Measurements from ENCODE around the gene MROH8.
"Not testable (repeated sequence)": the region's sequence is repeated elsewhere in the genome, so short reads cannot be mapped to it uniquely, and the experiment has no call there.

Gene MROH8

GRCh38 chr20:37158248-37158647, 21.1 kb downstream of the MROH8 start:
- in situ Hi-C loops (cut with MboI; ENCODE audit: low sequenced_read_pairs): no loop called here

DNA sequence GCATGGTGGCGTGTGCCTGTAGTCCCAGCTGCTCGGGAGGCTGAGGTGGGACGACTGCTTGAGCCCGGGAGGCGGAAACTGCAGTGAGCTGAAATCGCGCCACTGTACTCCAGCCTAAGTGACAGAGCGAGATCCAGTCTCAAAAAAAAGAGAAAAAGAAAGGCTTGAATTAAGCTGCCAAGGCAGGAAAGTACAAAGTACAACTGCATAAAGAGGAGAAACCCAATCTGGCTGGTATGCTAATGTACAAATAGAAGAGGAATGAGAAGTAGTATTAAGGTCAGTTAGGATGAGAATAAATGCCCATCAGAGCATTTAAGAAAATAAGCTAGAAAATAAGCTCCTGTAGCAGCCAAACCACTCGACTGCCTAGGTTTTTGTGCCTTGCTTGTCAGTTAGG, 23.4 kb downstream of the MROH8 start:
- in situ Hi-C loops (cut with MboI; ENCODE audit: low sequenced_read_pairs): no loop called here

DNA sequence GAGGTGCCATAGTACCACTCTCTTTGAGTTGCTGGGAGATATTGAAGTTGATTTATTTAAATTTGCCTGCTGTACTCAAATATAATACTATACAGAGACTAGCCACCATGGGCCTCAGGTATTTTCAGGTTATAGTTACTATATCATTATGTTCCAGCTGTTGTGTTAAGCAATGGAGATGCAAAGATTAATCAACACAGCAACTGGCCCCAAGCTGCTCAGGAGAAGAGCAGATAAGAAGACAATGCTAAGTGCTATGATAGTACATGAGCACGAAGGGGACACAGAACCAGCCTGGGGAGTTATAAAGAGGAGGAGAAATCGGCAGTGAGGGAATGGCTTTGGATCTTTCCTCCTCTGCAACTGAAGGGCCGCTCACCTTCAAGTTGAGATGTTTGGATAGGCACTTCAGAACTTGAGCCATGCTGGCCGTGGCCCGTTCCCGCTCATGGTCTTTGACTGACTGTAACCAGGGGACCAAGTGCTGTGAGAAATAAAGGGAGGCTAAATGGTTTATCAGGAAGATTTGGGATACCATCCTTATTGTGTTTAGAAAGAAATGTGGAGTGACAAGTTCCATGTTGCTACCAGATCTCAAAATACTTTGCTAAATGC, 24.6 kb downstream of the MROH8 start:
- in situ Hi-C loops (cut with MboI; ENCODE audit: low sequenced_read_pairs): no loop called here

DNA sequence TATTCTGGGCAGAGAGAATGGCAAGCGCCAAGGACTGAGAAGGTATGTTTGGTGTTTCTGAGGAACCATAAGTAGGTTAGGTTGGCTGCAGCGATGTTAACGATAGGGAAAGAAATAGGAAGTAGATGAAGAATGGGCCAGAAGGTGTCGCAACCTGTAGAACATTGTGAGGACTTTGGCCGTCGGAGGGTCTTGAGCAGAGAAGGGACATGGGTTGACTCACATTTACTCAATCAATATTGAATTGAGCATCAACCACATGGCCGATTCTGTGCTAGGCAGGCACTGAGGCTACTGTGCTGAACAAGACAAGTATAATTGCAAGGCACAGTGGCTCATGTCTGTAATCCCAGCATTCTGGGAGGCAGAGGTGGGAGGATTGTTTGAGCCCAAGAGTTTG, 27.1 kb downstream of the MROH8 start:
- in situ Hi-C loops (cut with MboI; ENCODE audit: low sequenced_read_pairs): no loop called here

GRCh38 chr20:37151529-37151928, 27.8 kb downstream of the MROH8 start:
- in situ Hi-C loops (cut with MboI; ENCODE audit: low sequenced_read_pairs): no loop called here

DNA sequence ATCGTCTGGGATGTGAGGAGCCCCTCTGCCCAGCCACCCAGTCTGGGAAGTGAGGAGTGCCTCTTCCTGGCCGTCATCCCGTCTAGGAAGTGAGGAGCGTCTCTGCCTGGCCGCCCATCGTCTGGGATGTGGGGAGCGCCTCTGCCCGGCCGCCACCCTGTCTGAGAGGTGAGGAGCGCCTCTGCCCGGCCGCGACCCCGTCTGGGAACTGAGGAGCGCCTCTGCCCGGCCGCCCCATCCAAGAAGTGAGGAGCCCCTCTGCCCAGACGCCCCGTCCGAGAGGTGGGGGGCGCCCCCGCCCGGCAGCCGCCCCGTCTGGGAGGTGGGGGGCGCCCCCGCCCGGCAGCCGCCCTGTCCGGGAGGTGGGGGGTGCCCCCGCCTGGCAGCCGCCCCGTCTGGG, 28.5 kb downstream of the MROH8 start:
- in situ Hi-C loops (cut with MboI; ENCODE audit: low sequenced_read_pairs): not testable (repeated sequence)

DNA sequence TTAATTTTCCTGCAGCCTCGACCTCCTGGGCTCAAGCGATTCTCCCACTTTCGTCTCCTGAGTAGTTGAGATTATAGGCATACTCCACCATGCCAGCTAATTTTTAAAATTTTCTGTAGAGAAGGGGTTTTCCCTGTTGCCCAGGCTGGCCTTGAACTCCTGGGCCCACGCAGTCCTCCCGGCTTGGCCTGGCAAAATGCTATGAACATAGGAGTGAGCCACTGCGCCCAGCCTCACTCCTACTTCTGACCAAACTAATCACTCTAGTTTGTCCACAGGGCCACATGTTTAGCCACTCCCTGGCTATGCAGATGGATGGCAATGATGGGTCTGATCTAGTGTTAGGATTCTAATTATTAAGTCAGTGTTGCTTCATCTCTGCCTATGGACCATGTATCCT, 32.1 kb downstream of the MROH8 start:
- in situ Hi-C loops (cut with MboI; ENCODE audit: low sequenced_read_pairs): no loop called here

- in situ Hi-C loops (cut with MboI; ENCODE audit: low sequenced_read_pairs): no loop called here
Observed at GRCh38 chr20:37144856-37145404, 34.4 kb downstream of the MROH8 start.

DNA sequence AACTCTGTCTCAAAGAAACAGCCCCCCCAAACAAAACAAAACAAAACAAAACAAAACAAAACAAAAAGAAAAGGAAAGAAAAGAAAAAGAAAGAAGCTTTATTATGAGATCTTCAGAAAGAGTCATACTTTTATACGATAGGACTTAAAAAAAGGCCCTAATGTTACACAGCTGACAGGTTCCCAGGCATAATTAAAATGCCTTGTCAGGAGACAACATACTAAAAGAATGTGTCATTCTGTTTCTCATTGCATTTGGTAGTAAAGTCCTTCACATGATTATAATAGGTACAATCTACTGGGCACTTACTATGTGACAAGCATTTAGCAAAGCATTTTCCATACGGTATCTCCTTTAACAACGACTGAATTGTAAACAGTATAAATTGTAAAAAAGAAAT, 36.6 kb downstream of the MROH8 start:
- in situ Hi-C loops (cut with MboI; ENCODE audit: low sequenced_read_pairs): no loop called here

DNA sequence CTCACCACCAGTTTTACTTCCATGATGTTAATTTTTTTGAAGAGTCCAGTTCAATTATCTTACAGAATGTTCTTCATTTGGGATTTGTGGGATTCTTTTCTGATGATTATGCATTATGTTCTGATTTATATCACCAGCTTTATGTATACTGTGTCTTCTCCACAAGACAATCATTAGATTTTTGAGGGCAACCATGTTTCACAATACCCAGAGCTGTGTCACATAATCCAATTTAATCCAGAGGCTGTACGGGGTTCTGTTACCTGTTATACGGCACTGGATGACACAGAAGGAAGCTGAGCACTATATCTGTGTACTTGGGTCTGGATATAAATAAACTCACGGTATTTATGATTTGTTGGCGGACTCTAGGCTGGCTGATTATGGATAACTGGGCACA, 41.8 kb downstream of the MROH8 start:
- in situ Hi-C loops (cut with MboI; ENCODE audit: low sequenced_read_pairs): no loop called here

- in situ Hi-C loops (cut with MboI; ENCODE audit: low sequenced_read_pairs): no loop called here
Observed at GRCh38 chr20:37133952-37134351, 45.4 kb downstream of the MROH8 start.

GRCh38 chr20:37131486-37131885, 47.9 kb downstream of the MROH8 start:
- in situ Hi-C loops (cut with MboI; ENCODE audit: low sequenced_read_pairs): no loop called here

DNA sequence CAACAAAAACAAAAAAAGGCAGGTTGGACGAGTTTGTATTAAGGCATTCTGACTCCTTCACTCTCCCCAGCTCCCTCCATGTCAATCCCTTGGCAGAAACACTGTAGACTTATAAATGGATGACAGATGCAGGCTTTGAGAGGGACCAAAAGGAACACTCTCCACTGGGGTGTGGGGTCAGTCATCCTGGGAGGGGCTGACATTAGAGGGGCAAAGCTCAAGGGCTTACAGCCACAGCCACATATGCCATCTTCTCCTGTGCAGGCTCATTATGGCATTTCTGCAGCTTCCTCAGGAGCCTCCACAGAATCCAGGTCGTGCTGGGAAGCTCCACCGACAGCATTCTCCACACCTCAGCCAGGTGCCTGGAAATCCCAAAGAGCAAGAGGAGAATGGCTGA, 50.5 kb downstream of the MROH8 start:
- in situ Hi-C loops (cut with MboI; ENCODE audit: low sequenced_read_pairs): no loop called here

- in situ Hi-C loops (cut with MboI; ENCODE audit: low sequenced_read_pairs): not testable (repeated sequence)
Observed at GRCh38 chr20:37126290-37126689, 53.1 kb downstream of the MROH8 start.

GRCh38 chr20:37123441-37123840, 55.9 kb downstream of the MROH8 start:
- in situ Hi-C loops (cut with MboI; ENCODE audit: low sequenced_read_pairs): no loop called here

GRCh38 chr20:37120497-37120896, 58.9 kb downstream of the MROH8 start:
- in situ Hi-C loops (cut with MboI; ENCODE audit: low sequenced_read_pairs): no loop called here

DNA sequence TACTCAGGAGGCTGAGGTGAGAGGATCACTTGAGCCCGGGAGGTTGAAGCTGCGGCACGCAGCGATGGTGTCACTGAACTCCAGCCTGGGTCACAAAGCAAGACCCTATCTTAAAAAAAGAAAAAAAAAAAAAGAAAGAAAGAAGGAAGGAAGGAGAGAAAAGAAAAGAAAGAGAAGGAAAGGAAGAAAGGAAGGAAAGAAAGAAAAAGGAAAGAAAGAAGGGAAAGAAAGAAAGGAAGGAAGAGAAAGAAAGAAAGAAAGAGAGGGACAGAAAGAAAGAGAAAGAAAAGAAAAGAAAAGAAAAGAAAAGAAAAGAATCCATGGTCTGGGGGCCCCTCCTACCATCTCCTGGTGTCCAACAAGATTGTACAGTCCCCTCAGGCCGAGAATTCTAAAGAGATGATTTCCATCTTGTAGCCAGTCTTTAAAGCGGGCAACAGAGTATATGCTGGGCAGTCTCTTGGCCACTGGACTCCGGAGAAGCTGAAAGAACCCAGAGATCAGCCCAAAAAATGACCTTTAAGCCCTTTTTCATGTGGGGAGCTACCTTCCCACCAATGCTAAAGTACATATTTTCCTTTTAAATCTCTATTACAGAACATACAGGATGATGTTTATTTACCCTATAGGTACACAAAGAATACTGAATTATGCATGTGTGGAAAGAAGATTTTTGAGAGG, 59.9 kb downstream of the MROH8 start:
- in situ Hi-C loops (cut with MboI; ENCODE audit: low sequenced_read_pairs): no loop called here

DNA sequence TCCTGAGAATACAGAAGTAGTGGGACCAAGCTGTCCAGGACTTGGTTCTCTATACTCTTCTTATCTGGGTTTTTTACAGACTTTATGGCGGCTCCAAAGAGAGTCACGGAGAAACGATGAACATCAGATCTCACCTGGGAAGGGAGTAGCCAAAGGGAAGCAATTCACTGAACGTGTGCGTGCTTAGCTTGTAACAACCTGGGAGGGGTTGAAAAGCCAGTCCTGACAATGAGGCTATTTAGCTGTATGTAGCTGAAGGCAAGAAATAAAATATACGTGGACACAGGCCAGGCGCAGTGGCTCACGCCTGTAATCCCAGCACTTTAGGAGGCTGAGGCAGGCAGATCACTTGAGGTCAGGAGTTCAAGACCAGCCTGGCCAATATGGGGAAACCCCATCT, 65.3 kb downstream of the MROH8 start:
- in situ Hi-C loops (cut with MboI; ENCODE audit: low sequenced_read_pairs): no loop called here

- in situ Hi-C loops (cut with MboI; ENCODE audit: low sequenced_read_pairs): no loop called here
Observed at GRCh38 chr20:37111926-37112455, 67.4 kb downstream of the MROH8 start.

DNA sequence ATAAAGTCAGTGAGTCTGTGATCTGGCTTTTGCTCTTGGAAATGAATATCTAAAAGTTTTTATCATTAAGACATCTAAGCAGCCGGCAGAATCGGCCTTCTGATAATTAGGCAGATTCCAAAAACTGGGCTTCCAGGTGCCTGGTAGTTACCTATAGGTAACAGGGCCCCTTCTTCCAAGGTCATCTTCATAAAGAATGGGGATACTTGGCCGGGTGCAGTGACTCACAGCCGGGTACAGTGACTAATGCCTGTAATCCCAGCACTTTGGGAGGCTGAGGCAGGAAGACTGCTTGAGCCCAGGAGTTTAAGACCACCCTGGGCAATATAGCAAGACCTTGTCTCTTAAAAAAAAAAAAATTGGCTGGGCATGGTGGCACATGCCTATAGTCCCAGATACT, 70.7 kb downstream of the MROH8 start:
- in situ Hi-C loops (cut with MboI; ENCODE audit: low sequenced_read_pairs): no loop called here

DNA sequence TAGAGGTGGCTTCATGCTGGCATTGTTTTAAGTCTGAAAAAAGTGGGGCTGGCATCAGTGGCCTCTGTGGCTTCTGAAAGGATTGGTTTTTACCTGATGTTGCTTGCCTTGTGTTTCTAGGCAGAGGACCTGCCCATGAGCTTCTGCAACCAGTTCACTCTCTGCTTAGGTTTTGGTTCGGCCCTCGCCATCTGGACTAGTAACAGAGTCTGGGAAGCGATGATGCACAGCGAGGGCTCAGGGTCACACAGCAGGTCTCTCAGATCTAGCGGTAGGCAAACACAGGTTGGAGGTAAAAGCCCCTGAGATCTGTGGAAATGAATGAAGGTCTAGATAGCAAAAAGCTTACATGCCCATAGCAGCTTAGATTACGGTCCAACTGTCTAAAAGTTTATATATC, 76.8 kb downstream of the MROH8 start:
- in situ Hi-C loops (cut with MboI; ENCODE audit: low sequenced_read_pairs): no loop called here

GRCh38 chr20:37096415-37097041, 82.8 kb downstream of the MROH8 start:
- in situ Hi-C loops (cut with MboI; ENCODE audit: low sequenced_read_pairs): no loop called here
